ENCODE results near the gene POU6F2. TPM values are rescaled to one million over a fixed set of nuclear protein-coding genes. Genes with fewer than 3 reads are reported as not detected.

The POU6F2 gene
- total RNA-seq, 6 donors from 2014 or later: under 0.01 to 1.4 (median 0.24) TPM; not detected in 2

DNA sequence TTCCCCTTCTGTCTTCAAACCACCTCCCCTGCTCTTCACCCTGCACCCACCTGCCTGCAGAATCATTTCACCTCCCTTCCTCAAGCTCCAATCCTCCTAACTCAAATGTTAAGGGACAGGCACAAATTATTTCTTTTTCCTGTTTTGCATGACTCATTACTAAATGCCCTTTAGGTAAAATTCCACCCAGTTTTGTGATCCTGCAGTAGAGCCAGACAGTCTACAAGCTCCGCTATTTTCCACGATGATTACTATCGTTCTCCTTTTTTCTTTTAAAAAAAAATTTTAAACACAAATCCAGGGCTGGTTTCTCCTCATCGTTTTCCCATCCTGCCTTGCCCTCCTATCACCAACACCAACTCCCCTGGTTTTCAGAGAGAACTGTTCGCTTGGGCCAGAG is 401.7 kb downstream of the POU6F2 start:
- no peak for DNase-seq
- H3K4me3 ChIP-seq: no peak overlapping the region
- H3K9me3 ChIP-seq: no peaks in the 10 kb centered on the region
- no peaks in the 10 kb centered on the region for H3K4me1 ChIP-seq
- ATAC-seq (ENCODE audit: low FRiP score in 2 of 2): no peak
- no peak for TF ChIP-seq POLR2AphosphoS5 (IDR thresholded peaks at IDR 0.05)
- no peak for TF ChIP-seq EP300 (IDR thresholded peaks at IDR 0.05)
- TF ChIP-seq, protein P1, sequence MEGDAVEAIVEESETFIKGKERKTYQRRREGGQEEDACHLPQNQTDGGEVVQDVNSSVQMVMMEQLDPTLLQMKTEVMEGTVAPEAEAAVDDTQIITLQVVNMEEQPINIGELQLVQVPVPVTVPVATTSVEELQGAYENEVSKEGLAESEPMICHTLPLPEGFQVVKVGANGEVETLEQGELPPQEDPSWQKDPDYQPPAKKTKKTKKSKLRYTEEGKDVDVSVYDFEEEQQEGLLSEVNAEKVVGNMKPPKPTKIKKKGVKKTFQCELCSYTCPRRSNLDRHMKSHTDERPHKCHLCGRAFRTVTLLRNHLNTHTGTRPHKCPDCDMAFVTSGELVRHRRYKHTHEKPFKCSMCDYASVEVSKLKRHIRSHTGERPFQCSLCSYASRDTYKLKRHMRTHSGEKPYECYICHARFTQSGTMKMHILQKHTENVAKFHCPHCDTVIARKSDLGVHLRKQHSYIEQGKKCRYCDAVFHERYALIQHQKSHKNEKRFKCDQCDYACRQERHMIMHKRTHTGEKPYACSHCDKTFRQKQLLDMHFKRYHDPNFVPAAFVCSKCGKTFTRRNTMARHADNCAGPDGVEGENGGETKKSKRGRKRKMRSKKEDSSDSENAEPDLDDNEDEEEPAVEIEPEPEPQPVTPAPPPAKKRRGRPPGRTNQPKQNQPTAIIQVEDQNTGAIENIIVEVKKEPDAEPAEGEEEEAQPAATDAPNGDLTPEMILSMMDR (IDR thresholded peaks at IDR 0.05): no peak
- TF ChIP-seq POLR2A (IDR thresholded peaks at IDR 0.05): no peak
- 89 to 93% methylated on average over 5 of the region's 5 CpGs for WGBS, 2 donors
- no peak overlapping the region for H3K27ac ChIP-seq
- no peaks in the 10 kb centered on the region for H3K36me3 ChIP-seq
- H3K27me3 ChIP-seq: no peaks in the 10 kb centered on the region

DNA sequence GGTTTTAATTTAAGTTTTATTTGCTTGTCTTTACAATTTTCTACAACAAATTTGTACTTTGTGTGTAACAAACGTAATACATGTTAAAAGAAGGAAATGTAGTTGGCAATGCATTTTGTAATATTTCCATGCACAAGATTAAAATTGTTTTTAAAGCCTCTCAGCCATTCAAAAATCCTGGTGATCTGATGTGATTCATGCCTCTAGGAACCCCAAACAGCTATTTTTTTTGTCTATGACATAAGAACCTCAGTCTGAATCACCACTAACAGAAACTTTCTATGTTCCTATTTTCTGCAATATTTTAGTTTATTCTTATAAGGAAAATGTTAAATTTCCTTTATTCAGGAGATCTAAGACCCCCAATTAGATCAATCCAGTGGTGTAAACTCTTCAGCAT is 405.4 kb downstream of the POU6F2 start:
- Histone ChIP-seq H3K4me3 (no peak overlapping the region), H3K27ac (no peak overlapping the region), H3K36me3 (no peaks in the 10 kb centered on the region), H3K4me1 (no peaks in the 10 kb centered on the region), H3K9me3 (no peaks in the 10 kb centered on the region), H3K27me3 (no peaks in the 10 kb centered on the region)
- no peak for DNase-seq
- TF ChIP-seq POLR2A (IDR thresholded peaks at IDR 0.05): no peak
- no peak for TF ChIP-seq POLR2AphosphoS5 (IDR thresholded peaks at IDR 0.05)
- no peak for TF ChIP-seq EP300 (IDR thresholded peaks at IDR 0.05)
- no peak for ATAC-seq (ENCODE audit: low FRiP score in 2 of 2)
- WGBS, 2 donors: 59 to 77% methylated on average over 1 of the region's 1 CpG

DNA sequence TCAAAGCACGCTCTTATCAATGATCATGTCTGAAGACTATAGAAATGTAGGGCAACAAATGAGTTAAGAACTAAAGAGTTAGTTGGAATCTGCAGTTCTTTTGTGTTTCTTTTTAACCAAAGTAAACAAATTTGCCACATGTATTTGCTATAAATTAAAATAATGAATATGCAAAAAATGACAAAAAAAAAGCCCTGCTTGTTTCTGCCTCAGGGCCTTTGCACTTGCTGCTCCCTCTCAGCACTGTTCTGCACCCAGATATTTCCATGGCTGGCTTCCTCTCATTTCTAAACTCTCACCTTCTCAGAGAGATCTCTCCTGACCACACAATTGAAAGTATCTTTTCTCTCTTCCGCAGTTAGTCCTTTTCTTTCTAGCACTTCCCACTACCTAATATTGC is 406.7 kb downstream of the POU6F2 start:
- no peaks in the 10 kb centered on the region for H3K36me3 ChIP-seq
- H3K9me3 ChIP-seq: no peaks in the 10 kb centered on the region
- H3K27ac ChIP-seq: no peak overlapping the region
- ATAC-seq (ENCODE audit: low FRiP score in 2 of 2) (no peak), DNase-seq (no peak)
- 85 to 96% methylated on average over 2 of the region's 2 CpGs for WGBS, 2 donors
- TF ChIP-seq POLR2A (IDR thresholded peaks at IDR 0.05): no peak
- TF ChIP-seq, protein P1 (IDR thresholded peaks at IDR 0.05): no peak
- TF ChIP-seq EP300 (IDR thresholded peaks at IDR 0.05): no peak
- TF ChIP-seq POLR2AphosphoS5 (IDR thresholded peaks at IDR 0.05): no peak
- H3K4me1 ChIP-seq: no peaks in the 10 kb centered on the region
- no peak overlapping the region for H3K4me3 ChIP-seq
- no peaks in the 10 kb centered on the region for H3K27me3 ChIP-seq

DNA sequence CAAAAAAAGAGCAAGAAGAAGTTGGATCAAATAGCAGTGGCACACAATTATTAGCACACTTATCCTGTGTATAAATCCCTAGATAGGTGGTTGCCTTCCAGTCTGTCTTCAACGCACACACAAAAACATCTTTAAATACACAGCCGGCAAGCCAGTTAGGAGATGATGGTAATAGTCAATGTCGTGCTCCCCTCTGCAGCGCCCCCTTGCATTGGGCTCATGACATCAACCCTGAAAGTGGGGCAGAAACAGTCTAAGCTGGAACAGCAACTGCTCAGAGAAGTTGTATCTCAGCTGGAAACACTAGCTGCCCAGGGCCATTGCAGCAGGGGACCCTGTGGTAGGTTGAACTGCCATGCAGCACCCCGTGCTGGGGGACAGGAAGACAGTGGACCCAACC is 409.0 kb downstream of the POU6F2 start:
- no peaks in the 10 kb centered on the region for H3K36me3 ChIP-seq
- no peaks in the 10 kb centered on the region for H3K4me1 ChIP-seq
- WGBS, 2 donors: 72 to 76% methylated on average over 5 of the region's 5 CpGs

DNA sequence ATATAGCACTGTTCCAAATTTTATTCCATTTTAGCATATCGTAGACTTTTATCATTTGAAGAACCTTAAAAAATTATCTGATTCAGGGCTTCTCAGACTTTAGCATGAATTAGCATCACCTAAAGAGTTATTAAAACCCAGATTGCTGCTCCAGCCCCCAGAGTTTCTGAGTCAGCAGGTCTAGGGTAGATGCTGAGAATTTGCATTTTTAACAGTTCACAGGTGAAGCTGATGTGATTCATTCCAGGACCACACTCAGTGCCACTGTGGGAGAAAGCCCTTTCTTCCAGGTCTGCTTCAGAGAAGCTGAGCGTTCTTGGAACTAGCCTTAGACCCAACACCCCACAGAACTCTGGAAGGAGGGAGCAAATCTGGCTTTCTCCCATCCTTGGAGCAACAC is 414.4 kb downstream of the POU6F2 start:
- no peaks in the 10 kb centered on the region for H3K9me3 ChIP-seq
- no peak for TF ChIP-seq EP300 (IDR thresholded peaks at IDR 0.05)
- no peak for TF ChIP-seq POLR2AphosphoS5 (IDR thresholded peaks at IDR 0.05)
- TF ChIP-seq, protein P1 (IDR thresholded peaks at IDR 0.05): no peak
- TF ChIP-seq POLR2A (IDR thresholded peaks at IDR 0.05): no peak
- H3K27me3 ChIP-seq: no peaks in the 10 kb centered on the region
- 75 to 80% methylated on average over 2 of the region's 2 CpGs for WGBS, 2 donors
- no peak for ATAC-seq (ENCODE audit: low FRiP score in 2 of 2)
- no peaks in the 10 kb centered on the region for H3K4me1 ChIP-seq
- no peaks in the 10 kb centered on the region for H3K36me3 ChIP-seq
- H3K4me3 ChIP-seq: no peak overlapping the region
- no peak for DNase-seq
- no peak overlapping the region for H3K27ac ChIP-seq

More for the DNA sequence above, 409.0 kb downstream of the POU6F2 start:
- H3K4me3 ChIP-seq: no peak overlapping the region
- H3K27ac ChIP-seq: no peak overlapping the region
- no peaks in the 10 kb centered on the region for H3K27me3 ChIP-seq
- ATAC-seq (ENCODE audit: low FRiP score in 2 of 2) (no peak), DNase-seq (no peak)
- TF ChIP-seq, protein P1 (IDR thresholded peaks at IDR 0.05): no peak
- TF ChIP-seq EP300 (IDR thresholded peaks at IDR 0.05) (no peak), POLR2A (IDR thresholded peaks at IDR 0.05) (no peak), POLR2AphosphoS5 (IDR thresholded peaks at IDR 0.05) (no peak)
- no peaks in the 10 kb centered on the region for H3K9me3 ChIP-seq

All from upper lobe of left lung (tissue), 6 donors.